Aorta (tissue), 4 donors: ENCODE data around the gene FAM53A. TPM values are rescaled to one million over a fixed set of nuclear protein-coding genes. Genes with fewer than 3 reads are reported as not detected.

Experiments
- polyA plus RNA-seq, 2 donors: library from polyadenylated mRNA; stranded (reverse); fragments of 200-250 nt; gene quantifications; one replicate each; pipeline ENCODE4 v1.2.3, GENCODE V29; 2013
- total RNA-seq, 2 donors: library from RNA; stranded (reverse); fragmentation: NEBNext Ultra II Directional; extraction: Animal tissue kit (Norgen Biotek cat#: 25700); gene quantifications; one replicate each; pipeline ENCODE4 v1.2.1, GENCODE V29; 2021
- donor health status: healthy with polysubstance abuse.
- donor health status: Bipolar disorder and iron deficiency.
- donor health status: DM: no; HTN: no; CAD: no.
- donor health status: DM: yes; HTN: yes; CAD: no.

FAM53A gene
- total and polyA plus RNA-seq, 4 donors, result 0.77 to 1.9 (median 1.5) TPM; not detected in 1

Other genes with a start within 250 kb of the FAM53A start
- gene SLBP, start 28.0 kb upstream of the FAM53A start, total RNA-seq, result 10 to 100 TPM; 25.1 to 25.3 TPM
- gene SLBP, start 28.0 kb upstream of the FAM53A start, polyA plus RNA-seq, result 10 to 100 TPM; 27.2 to 35.1 TPM
- gene TMEM129, start 37.0 kb upstream of the FAM53A start, total RNA-seq, result 10 to 100 TPM; 24.9 to 26.6 TPM
- 10 to 100 TPM; 14.8 to 36.4 TPM for gene TMEM129, start 37.0 kb upstream of the FAM53A start, polyA plus RNA-seq
- 10 to 100 TPM in 1 of 2 donors, 1 to 10 TPM in 1; 7.6 to 16.1 TPM for gene TACC3, start 37.2 kb upstream of the FAM53A start, total RNA-seq
- 1 to 10 TPM; 5.2 to 9.3 TPM for gene TACC3, start 37.2 kb upstream of the FAM53A start, polyA plus RNA-seq
- gene FGFR3, start 109.0 kb upstream of the FAM53A start, total RNA-seq, result 1 to 10 TPM; 1.2 to 4.0 TPM
- gene FGFR3, start 109.0 kb upstream of the FAM53A start, polyA plus RNA-seq, result 1 to 10 TPM; 1.0 to 2.4 TPM
- gene LETM1, start 171.8 kb upstream of the FAM53A start, total RNA-seq, result 10 to 100 TPM; 25.3 to 25.6 TPM
- 10 to 100 TPM in 1 of 2 donors, 1 to 10 TPM in 1; 6.8 to 12.4 TPM for gene LETM1, start 171.8 kb upstream of the FAM53A start, polyA plus RNA-seq
- 10 to 100 TPM; 47.2 to 56.6 TPM for gene NSD2, start 187.1 kb upstream of the FAM53A start, total RNA-seq
- gene NSD2, start 187.1 kb upstream of the FAM53A start, polyA plus RNA-seq, result 10 to 100 TPM in 1 of 2 donors, 1 to 10 TPM in 1; 8.0 to 10.9 TPM